Activated T-cell treated with anti-CD3 and anti-CD28 coated beads, Interleukin-2, amount 50 U/mL, for 1 hour (primary cell): Measurements from ENCODE around the gene WDR7.
"Not testable (repeated sequence)": the region's sequence is repeated elsewhere in the genome, so short reads cannot be mapped to it uniquely, and the experiment has no call there.

Experiments
- DNase-seq: peaks from one replicate; pipeline ENCODE4 v3.0.0-alpha.2; 2020

Gene WDR7

GRCh38 chr18:56650944-56651770 is at the start of gene WDR7:
TSS of gene WDR7 (plus strand) at chr18:56651359. CDS start at chr18:56672516, 21,157 bp downstream.
- DNase-seq = peak; percentile 87

DNA sequence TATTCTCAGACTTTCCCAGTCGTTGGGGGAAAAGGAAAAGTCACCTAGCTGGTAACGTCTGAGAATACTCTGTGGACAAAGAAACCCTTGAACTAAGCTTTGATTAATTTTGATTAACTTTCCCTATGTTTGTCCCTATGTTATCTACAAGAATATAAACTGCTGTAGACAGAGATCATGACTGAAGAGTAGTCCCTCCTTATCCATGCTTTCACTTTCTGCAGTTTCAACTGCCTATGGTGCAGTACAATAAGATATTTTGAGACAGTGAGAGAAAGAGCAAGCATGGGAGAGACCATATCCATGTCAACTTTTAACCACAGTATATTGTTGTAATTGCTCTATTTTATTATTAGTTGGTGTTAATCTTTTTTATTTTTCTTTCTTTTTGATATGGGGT is 44.5 kb upstream of the WDR7 start:
- no peak for DNase-seq

GRCh38 chr18:56615738-56616520 is 35.2 kb upstream of the WDR7 start:
- no peak for DNase-seq

- DNase-seq = no peak
These were observed 23.2 kb upstream of the WDR7 start for GRCh38 chr18:56627991-56628390.

DNA sequence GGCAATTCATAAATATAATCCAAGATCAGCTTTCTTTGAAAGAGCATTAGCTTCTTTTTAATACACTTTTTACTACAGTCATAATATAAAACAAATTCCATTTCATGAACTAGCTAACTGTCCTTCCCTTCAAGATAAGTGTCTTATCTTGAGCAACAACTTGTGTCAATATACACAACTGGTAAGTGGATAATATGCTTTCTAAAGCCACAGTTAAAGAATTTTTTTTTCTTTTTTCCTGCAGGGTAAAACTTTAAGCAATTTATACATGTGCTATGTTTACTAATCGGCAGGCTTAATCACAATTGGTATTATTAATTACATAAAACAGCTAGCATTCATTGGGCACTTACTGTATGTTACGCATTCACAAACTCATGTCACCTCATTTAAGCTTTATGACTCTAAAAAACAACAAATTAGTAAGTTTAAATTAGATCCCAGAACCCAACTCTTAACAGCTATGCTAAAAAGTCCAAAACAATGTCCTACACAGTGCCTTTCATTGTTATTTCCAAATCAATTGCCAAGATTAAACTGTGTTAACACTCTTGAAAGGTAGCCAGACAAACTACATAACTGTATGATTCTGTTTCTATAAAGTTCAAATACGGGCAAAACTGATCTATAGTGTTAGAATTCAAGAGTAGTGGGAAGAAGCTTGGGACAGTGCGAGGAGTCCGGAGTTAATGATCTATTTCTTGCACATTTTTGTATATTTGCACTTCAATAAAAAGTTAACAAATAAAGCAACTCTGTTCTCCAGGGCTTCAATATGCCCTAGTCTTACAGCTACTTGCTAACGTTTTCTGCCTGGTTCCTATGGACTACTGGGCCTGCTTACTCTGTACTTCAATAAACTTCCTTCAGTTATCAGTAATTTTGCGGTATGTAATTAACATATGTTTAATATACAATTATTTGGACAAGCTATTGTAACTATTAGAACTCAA is 18.8 kb upstream of the WDR7 start:
- no peak for DNase-seq

DNA sequence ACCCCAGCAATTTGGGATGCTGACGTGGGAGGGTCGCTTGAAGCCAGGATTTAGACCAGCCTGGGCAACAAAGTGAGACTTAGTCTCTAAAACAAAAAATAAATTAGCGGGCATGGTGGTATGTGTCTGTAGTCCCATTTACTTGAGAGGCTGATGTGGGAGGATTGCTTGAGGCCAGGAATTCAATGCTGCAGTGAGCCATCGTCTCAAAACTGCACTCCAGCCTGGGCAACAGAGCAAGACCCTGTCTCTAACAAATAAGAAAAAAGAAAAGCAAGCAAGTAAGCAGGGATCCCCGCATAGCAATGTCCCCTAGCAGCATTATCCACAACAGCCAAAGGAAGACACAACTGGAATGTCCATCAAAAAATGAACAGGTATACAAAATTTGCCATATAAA is 16.2 kb upstream of the WDR7 start:
- DNase-seq = no peak

GRCh38 chr18:56637176-56637575 is 14.0 kb upstream of the WDR7 start:
- no peak for DNase-seq

DNA sequence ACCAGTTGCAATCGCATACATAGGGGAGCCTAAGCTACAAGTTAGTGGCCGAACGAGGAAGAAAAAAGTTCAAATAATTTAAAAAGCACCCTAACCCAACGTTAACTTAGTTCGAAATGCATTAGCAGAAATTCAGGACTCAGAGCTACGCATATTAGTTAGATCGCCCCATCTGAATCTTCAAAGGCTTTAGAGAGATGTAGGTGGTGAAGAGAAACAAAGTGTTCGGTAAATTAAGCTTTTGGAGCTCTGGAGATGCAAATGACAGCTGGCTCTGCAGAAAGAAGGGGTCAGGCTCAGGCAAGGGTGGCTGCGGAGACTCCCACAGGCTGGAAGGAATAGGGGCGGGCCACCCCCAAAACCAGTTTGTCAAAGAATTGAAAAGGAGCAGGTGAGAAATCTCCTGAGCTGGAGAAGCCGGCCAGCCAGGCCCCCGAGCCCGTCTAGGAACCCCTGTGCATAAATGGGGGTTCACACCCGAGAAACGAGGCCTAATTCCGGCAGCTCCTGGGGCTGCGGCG is 13.4 kb upstream of the WDR7 start:
- no peak for DNase-seq

GRCh38 chr18:56638232-56639103 is 12.7 kb upstream of the WDR7 start, which contains the start of gene TXNL1:
TSS of gene TXNL1 (minus strand) at chr18:56638592. CDS start at chr18:56638440, 152 bp downstream.
- DNase-seq = peak; percentile 98

GRCh38 chr18:56639104-56639381 is 12.1 kb upstream of the WDR7 start:
- no peak for DNase-seq

- no peak for DNase-seq
These were observed 11.6 kb upstream of the WDR7 start for GRCh38 chr18:56639571-56639970.

DNA sequence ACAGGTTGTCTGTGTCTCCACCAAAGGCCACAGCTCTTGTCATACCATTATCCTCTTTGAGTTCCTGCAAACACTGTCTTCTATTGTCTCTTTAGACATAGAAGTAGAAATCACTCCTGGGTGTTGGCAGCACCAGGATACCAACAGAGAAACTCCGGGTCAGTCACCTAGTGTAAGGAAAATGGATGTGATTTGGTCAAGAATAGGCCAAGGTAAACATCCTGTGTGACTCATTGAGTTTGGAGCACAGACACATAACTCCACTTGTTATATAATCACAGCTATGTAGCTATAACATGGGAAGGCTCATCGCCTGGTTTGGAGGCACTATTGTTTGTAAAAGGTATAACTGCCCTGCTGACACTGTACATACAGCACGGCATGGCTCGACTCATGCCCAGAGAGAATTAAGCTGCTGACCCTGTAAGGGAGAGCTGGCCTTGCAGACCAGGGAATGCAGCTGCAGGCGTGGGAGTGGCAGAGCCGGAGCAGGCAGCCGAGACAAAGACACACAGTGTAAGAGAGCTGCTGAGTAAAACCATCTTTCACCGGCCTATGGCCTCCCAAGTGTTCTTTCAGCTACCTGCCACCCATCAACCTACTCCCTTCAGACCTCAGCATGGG is 9.3 kb upstream of the WDR7 start:
- DNase-seq = no peak

DNA sequence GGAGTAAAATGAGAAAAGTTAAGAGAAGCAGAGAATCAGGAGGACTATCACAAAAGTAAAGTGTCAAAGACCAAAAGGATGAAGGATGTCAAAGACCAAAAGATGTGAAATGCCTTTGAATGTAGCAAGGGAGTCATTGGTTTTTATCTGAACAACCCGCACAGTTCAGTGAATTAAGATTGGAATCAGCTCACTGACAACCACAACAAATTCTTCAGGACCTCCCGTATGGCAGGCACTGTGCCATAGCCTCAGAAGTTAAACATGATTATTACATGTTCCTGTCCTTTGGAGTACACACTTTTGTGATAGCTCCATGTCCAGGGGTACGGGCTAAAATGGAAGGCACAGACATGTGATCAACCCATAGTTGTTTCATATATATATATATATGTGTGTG is 7.8 kb upstream of the WDR7 start:
- no peak for DNase-seq

DNA sequence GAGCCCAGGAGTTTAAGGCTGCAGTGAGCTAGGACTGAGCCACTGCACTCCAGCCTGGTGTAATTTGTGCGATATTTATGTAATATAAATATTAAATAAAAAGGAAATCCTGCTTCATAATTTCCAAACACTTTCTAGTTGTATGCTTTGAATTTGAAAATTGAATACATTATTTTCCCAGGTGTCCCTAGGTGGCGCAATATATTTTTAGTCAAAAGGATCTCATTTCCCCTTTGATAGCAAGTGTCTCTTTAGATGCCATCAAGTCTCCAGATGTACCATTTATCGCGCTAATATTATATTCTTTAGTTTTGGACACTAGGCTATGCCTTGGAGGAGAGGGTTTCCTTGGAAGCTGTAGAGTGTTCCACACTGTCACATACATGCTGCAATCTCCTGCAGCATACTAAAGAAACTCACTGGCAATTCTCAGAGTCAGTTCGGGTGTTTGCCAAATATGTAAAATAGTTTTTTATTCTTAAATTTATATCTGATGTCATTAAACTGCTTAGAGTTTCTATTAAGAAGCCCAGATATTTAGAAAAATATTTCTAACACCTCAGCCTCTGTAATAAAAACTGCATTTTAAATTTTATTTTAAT is 5.6 kb upstream of the WDR7 start:
- DNase-seq = no peak

GRCh38 chr18:56647071-56647470 is 4.1 kb upstream of the WDR7 start:
- no peak for DNase-seq

GRCh38 chr18:56647951-56648893 is 2.9 kb upstream of the WDR7 start:
- DNase-seq = no peak

DNA sequence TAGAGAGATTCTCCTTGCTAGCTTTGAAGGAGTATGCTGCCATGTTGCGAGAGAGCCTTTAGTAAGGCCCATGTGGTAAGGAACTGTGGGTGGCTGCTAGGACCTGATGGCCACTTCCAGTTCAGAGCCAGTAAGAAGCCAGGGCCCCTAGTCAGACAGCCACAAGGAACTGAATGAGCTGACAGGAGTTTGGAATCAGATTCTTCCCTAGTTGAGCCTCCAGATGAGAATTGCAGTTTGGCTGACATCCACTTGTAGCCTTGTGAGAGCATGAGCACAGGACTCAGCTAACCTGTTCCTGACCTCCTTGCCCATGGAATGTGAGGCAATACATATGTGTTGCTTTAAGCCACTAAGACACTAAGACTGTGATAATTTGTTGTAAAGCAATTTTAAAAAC is 1.2 kb upstream of the WDR7 start:
- DNase-seq = no peak

GRCh38 chr18:56651771-56652092 is 573 bp downstream of the WDR7 start:
- DNase-seq = no peak

DNA sequence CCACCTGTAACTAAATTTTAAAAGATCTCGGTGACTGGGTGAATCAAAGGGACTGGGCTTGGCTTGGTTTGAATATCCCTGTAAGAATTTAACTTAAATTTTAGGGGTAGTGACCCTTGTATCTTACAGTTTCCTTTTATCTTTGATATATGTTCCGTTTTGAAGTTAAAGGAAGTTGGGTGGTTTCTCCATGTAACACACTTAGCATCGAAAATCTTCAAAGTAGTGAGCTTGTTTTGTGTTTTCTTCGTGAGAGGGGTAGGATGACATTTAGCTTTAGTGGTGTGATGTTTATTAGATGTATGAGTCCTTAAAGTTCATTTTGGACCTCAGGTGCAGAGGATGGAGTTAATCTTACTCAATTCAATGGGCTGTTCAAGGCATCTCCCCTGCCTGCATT is 1.6 kb downstream of the WDR7 start:
- DNase-seq = no peak

DNA sequence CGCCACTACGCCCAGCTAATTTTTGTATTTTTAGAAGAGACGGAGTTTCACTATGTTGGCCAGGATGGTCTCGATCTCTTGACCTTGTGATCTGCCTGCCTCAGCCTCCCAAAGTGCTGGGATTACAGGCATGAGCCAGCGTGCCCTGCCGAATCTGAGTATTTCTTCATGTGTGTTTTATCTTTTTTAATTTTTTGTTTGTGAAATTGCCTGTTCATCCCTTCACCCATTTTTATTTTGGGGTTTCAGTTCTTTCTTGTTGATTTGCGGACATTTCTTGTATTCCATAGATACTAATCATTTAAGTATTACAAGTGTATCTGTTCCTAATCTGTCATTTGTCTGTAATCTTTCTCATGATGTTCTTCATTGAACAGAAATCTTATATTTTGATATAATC is 3.1 kb downstream of the WDR7 start:
- DNase-seq = not testable (repeated sequence)
